A549 (cell line): Measurements from ENCODE around the gene FGD5. TPM values are rescaled to one million over a fixed set of nuclear protein-coding genes. Genes with fewer than 3 reads are reported as not detected.

Source experiments
- ATAC-seq, 2 experiments: fragments of 200-7000 bp in 1 of 2; fragments of >200 bp in 1 of 2; cut with Nextera tagmentation in 1 of 2; cut with Tn5 transposase in 1 of 2; 3 replicates each; pipeline versions ENCODE4 v1.8.0 to v1.9.1; 2018 to 2020; ENCODE audit warnings: mild to moderate bottlenecking in 1 of 2, moderate library complexity in 1 of 2
- CTCF ChIA-PET: fragments of 300-600 bp; sonication (Branson Sonifier 250); formaldehyde crosslinking; extraction: SDS; loops from one replicate; lab custom pipeline; 2021; ENCODE audit warnings: antibody characterized with exemption, inconsistent platforms; lab: Yijun Ruan, JAX
- POLR2A ChIA-PET: fragments of 350-600 bp; formaldehyde crosslinking; extraction: SDS; loops from one replicate; lab custom pipeline; 2021; ENCODE audit warnings: antibody characterized with exemption, inconsistent platforms; lab: Yijun Ruan, JAX
- DNase-seq, 2 experiments: peaks; one replicate each; pipeline versions ENCODE4 v3.0.0 to v3.0.0-alpha.2; 2011 to 2016; ENCODE audit warnings: low read depth in 1 of 2, low spot score in 1 of 2
- FAIRE-seq: peaks from 2 replicates; lab custom pipeline; 2011; peaks lifted over from hg19 to GRCh38; lab: Jason Lieb, UNC
- H3K27ac ChIP-seq, 2 experiments: fragments of >200 bp; sonication (Bioruptor Twin); formaldehyde crosslinking; 3 replicates each; pipeline ENCODE4 v1.5.1; 2016 to 2017
- H3K4me1 ChIP-seq: fragments of >200 bp; sonication (Bioruptor Twin); formaldehyde crosslinking; 3 replicates; pipeline ENCODE4 v1.6.1; 2016
- H3K4me2 ChIP-seq: fragments of >200 bp; sonication (Bioruptor Twin); formaldehyde crosslinking; 3 replicates; pipeline ENCODE4 v1.6.1; 2016
- H3K4me3 ChIP-seq: fragments of >200 bp; sonication (Bioruptor Twin); formaldehyde crosslinking; 3 replicates; pipeline ENCODE4 v1.5.1; 2016
- H3K9me3 ChIP-seq: fragments of >200 bp; sonication (Bioruptor Twin); formaldehyde crosslinking; 3 replicates; pipeline ENCODE4 v1.6.1; 2016
- CHD4 ChIP-seq: fragments of 200-600 bp; sonication (generic); IDR thresholded peaks from 2 replicates; pipeline ENCODE4 v1.6.1; 2016; ENCODE audit warnings: antibody characterized with exemption, mild to moderate bottlenecking, borderline replicate concordance
- CTCF ChIP-seq: fragments of >200 bp; sonication (Bioruptor Twin); formaldehyde crosslinking; IDR thresholded peaks from 3 replicates; pipeline ENCODE4 v1.5.1; 2016
- ELK1 ChIP-seq: fragments of 150-350 bp; IDR thresholded peaks from 2 replicates; pipeline ENCODE4 v1.6.1; 2014; ENCODE audit warnings: low read depth, mild to moderate bottlenecking, low read length
- ESRRA ChIP-seq: fragments of 150-350 bp; IDR thresholded peaks from 2 replicates; pipeline ENCODE4 v1.6.1; 2014; ENCODE audit warnings: mild to moderate bottlenecking, low read length, borderline replicate concordance
- FOSL2 ChIP-seq, 2 experiments: fragments of 450-650 bp in 1 of 2; fragments of >200 bp in 1 of 2; sonication (Bioruptor Twin) in 1 of 2; formaldehyde crosslinking; IDR thresholded peaks; 2 replicates each; pipeline versions ENCODE4 v1.5.0 to v1.6.1; 2016 to 2020; ENCODE audit warnings: mild to moderate bottlenecking in 1 of 2, moderate library complexity in 1 of 2
- HDAC2 ChIP-seq: fragments of 200-600 bp; sonication (generic); IDR thresholded peaks from 2 replicates; pipeline ENCODE4 v1.6.1; 2016
- HEYL ChIP-seq: fragments of 250-450 bp; sonication (Bioruptor Pico); IDR thresholded peaks from 2 replicates; pipeline ENCODE4 v1.8.0; 2021; ENCODE audit warnings: mild to moderate bottlenecking, moderate library complexity
- HOXA7 ChIP-seq: fragments of 250-450 bp; sonication (Bioruptor Pico); IDR thresholded peaks from 2 replicates; pipeline ENCODE4 v1.5.0; 2020; ENCODE audit warnings: mild to moderate bottlenecking, moderate library complexity
- HOXB5 ChIP-seq: fragments of 250-450 bp; sonication (Bioruptor Pico); IDR thresholded peaks from 2 replicates; pipeline ENCODE4 v1.5.0; 2020; ENCODE audit warnings: mild to moderate bottlenecking, moderate library complexity
- KDM1A ChIP-seq: fragments of 200-600 bp; sonication (generic); IDR thresholded peaks from 2 replicates; pipeline ENCODE4 v1.6.1; 2016; ENCODE audit warnings: low read depth, mild to moderate bottlenecking
- KDM5A ChIP-seq: fragments of 200-600 bp; sonication (generic); IDR thresholded peaks from 2 replicates; pipeline ENCODE4 v1.6.1; 2016; ENCODE audit warnings: antibody characterized with exemption, mild to moderate bottlenecking
- MYC ChIP-seq: IDR thresholded peaks from 2 replicates; pipeline ENCODE4 v1.6.1; 2012; ENCODE audit warnings: mild to moderate bottlenecking, inconsistent platforms, low read length, improper control_type of control experiment, borderline replicate concordance
- NFE2L2 ChIP-seq: fragments of 150-350 bp; conservative IDR thresholded peaks from 2 replicates; pipeline ENCODE4 v1.6.1; 2014; ENCODE audit warnings: low read length
- NPAS2 ChIP-seq: fragments of 250-450 bp; sonication (Bioruptor Pico); IDR thresholded peaks from 2 replicates; pipeline ENCODE4 v1.8.0; 2022; ENCODE audit warnings: mild to moderate bottlenecking, moderate library complexity, borderline replicate concordance
- POLR2A ChIP-seq: IDR thresholded peaks from 2 replicates; pipeline ENCODE4 v1.6.1; 2012; ENCODE audit warnings: mild to moderate bottlenecking, low read length
- RAD21 ChIP-seq, 2 experiments: fragments of >200 bp in 1 of 2; sonication (Bioruptor Twin) in 1 of 2; formaldehyde crosslinking in 1 of 2; IDR thresholded peaks in 1 of 2; conservative IDR thresholded peaks in 1 of 2; 2 replicates in 1 of 2; 3 replicates in 1 of 2; pipeline ENCODE4 v1.6.1; 2012 to 2018; ENCODE audit warnings: inconsistent platforms in 1 of 2
- RARB ChIP-seq: fragments of 250-450 bp; sonication (Bioruptor Pico); IDR thresholded peaks from 2 replicates; pipeline ENCODE4 v1.8.0; 2021; ENCODE audit warnings: mild to moderate bottlenecking, moderate library complexity
- REST ChIP-seq: fragments of 200-600 bp; sonication (generic); IDR thresholded peaks from 2 replicates; pipeline ENCODE4 v1.6.1; 2016; ENCODE audit warnings: antibody characterized with exemption, mild to moderate bottlenecking, moderate library complexity
- RFX5 ChIP-seq: fragments of 450-650 bp; IDR thresholded peaks from 2 replicates; pipeline ENCODE4 v1.7.1; 2014; ENCODE audit warnings: antibody characterized with exemption, mild to moderate bottlenecking, moderate library complexity
- RNF2 ChIP-seq: fragments of 200-600 bp; sonication (generic); IDR thresholded peaks from 2 replicates; pipeline ENCODE4 v1.6.1; 2016; ENCODE audit warnings: low read depth, mild to moderate bottlenecking, antibody characterized with exemption, moderate library complexity, borderline replicate concordance
- ZSCAN20 ChIP-seq: fragments of 250-450 bp; sonication (Bioruptor Pico); IDR thresholded peaks from 2 replicates; pipeline ENCODE4 v1.8.0; 2022; ENCODE audit warnings: mild to moderate bottlenecking, moderate library complexity
- whole genome bisulfite sequencing: methylation state at CpG from one replicate; pipeline ENCODE4 v1.1.6; 2017; ENCODE audit errors: missing lambda C conversion rate; 5-methylcytosine and 5-hydroxymethylcytosine counted together
- polyA plus RNA-seq, 4 experiments: library from polyadenylated mRNA; depleted of rRNA in 3 of 4; stranded (reverse); fragments of >200 nt; fragmentation: RNase III in 1 of 4; extraction: RNeasy Plus Mini Kit Qiagen cat#74134 plus additional on column Dnase treatment in 1 of 4; gene quantifications; 2 replicates in 3 of 4; 3 replicates in 1 of 4; pipeline ENCODE4 v1.2.3, GENCODE V29; 2011 to 2017
- TF ChIP-seq, protein P1 (sequence below): fragments of 250-450 bp; sonication (Bioruptor Pico); IDR thresholded peaks from 2 replicates; pipeline ENCODE4 v1.5.0; 2020; ENCODE audit warnings: low read depth, mild to moderate bottlenecking, moderate library complexity
- TF ChIP-seq, protein P2 (sequence below): fragments of 450-650 bp; IDR thresholded peaks from 2 replicates; pipeline ENCODE4 v1.6.1; 2014; ENCODE audit warnings: antibody characterized with exemption

The FGD5 gene
- polyA plus RNA-seq, 2 of the 4 experiments (the other 2 are of a cell fraction) = 0.16 TPM; not detected in 1

- TF ChIP-seq RAD21 (conservative IDR thresholded peaks at IDR 0.05 in 1 of 2, IDR thresholded peaks at IDR 0.05 in 1 of 2) (no peak), ZSCAN20 (no peak), RFX5 (no peak)
- TF ChIP-seq, all 56 proteins: peak for 0
Observed at GRCh38 chr3:14859880-14860279, 41.1 kb downstream of the FGD5 start (continued).

- FAIRE-seq = no peak
- POLR2A ChIA-PET = no interaction called here
- peaks cover 7% of the 10 kb centered on the region; the same call in 2 of the 3 replicates for H3K9me3 ChIP-seq
- CTCF ChIA-PET = interaction anchor here (0.6 to 4.1 kb wide), 6 partner anchors 14 to 172 kb away, joined by 3 to 20 read pairs (median 4); no protein-coding TSS in a partner anchor
- no peak overlapping the region for H3K4me2 ChIP-seq
- DNase-seq = no peak
- TF ChIP-seq HOXA7 (CRISPR knock-in tag) (no peak), NPAS2 (CRISPR knock-in tag) (no peak), CTCF (no peak), POLR2A (no peak), MYC (no peak), RNF2 (no peak), ESRRA (no peak), HEYL (CRISPR knock-in tag) (no peak), RARB (CRISPR knock-in tag) (no peak), HDAC2 (no peak), HOXB5 (CRISPR knock-in tag) (no peak), CHD4 (no peak), KDM5A (no peak)
- TF ChIP-seq, protein P1, sequence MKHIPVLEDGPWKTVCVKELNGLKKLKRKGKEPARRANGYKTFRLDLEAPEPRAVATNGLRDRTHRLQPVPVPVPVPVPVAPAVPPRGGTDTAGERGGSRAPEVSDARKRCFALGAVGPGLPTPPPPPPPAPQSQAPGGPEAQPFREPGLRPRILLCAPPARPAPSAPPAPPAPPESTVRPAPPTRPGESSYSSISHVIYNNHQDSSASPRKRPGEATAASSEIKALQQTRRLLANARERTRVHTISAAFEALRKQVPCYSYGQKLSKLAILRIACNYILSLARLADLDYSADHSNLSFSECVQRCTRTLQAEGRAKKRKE = no peak
- ATAC-seq = no peak
- no peak overlapping the region for H3K27ac ChIP-seq
- H3K4me3 ChIP-seq = no peak overlapping the region
- WGBS = 46% methylated on average over 7 of the region's 7 CpGs
- no peaks in the 10 kb centered on the region for H3K4me1 ChIP-seq
Observed at GRCh38 chr3:14861031-14861430, 42.3 kb downstream of the FGD5 start.

- 52% methylated on average over 7 of the region's 8 CpGs for WGBS
- peak; percentile 29 to 30; a peak in 2 of 6 replicates for ATAC-seq
- TF ChIP-seq, protein P2, sequence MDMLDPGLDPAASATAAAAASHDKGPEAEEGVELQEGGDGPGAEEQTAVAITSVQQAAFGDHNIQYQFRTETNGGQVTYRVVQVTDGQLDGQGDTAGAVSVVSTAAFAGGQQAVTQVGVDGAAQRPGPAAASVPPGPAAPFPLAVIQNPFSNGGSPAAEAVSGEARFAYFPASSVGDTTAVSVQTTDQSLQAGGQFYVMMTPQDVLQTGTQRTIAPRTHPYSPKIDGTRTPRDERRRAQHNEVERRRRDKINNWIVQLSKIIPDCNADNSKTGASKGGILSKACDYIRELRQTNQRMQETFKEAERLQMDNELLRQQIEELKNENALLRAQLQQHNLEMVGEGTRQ = no peak
- no peak for TF ChIP-seq FOSL2 (IDR thresholded peaks at IDR 0.05)
- TF ChIP-seq FOSL2 (CRISPR knock-in tag; IDR thresholded peaks at IDR 0.05) = no peak
- TF ChIP-seq ZSCAN20 = no peak
- no peak for TF ChIP-seq ESRRA
- no peak for TF ChIP-seq NFE2L2
- no peak for TF ChIP-seq ELK1
- no peak for TF ChIP-seq KDM1A
- no peak for TF ChIP-seq RARB (CRISPR knock-in tag)
- TF ChIP-seq NPAS2 (CRISPR knock-in tag) = no peak
- TF ChIP-seq MYC = no peak
- TF ChIP-seq REST = no peak
Observed at GRCh38 chr3:14861446-14862302, 42.9 kb downstream of the FGD5 start.

More at GRCh38 chr3:14861446-14862302, 42.9 kb downstream of the FGD5 start:
- no peaks in the 10 kb centered on the region for H3K4me1 ChIP-seq
- FAIRE-seq = no peak
- no peak overlapping the region for H3K4me3 ChIP-seq
- H3K9me3 ChIP-seq = 0 out of 3 replicates have a peak, but pooled peaks cover under 1% of the 10 kb centered on the region
- ChIA-PET CTCF (interaction anchor here (1.1 to 4.1 kb wide), 7 partner anchors 14 to 173 kb away, joined by 3 to 20 read pairs (median 3); no protein-coding TSS in a partner anchor), POLR2A (no interaction called here)
- no peak for DNase-seq
- H3K27ac ChIP-seq = no peak overlapping the region
- H3K4me2 ChIP-seq = no peak overlapping the region
